Motor neuron (in vitro differentiated cells): ENCODE data around the gene ACBD4. TPM values are rescaled to one million over a fixed set of nuclear protein-coding genes. Genes with fewer than 3 reads are reported as not detected.

Experiments
- ATAC-seq, 8 experiments: fragments of 200-7000 bp; cut with Tn5 transposase; replicated peaks in 6 of 8; 2 replicates each; pipeline ENCODE4 v1.8.0; 2021; ENCODE audit warnings: mild to moderate bottlenecking in 8 of 8, moderate library complexity in 8 of 8
- H3K27ac ChIP-seq, 2 donors: fragments of 250-450 bp; sonication (Bioruptor Pico); 2 replicates each; pipeline ENCODE4 v1.9.0; 2021; ENCODE audit warnings: antibody characterized with exemption in 2 of 2, mild to moderate bottlenecking in 2 of 2, moderate library complexity in 1 of 2
- H3K4me1 ChIP-seq, 2 donors: fragments of 250-450 bp; sonication (Bioruptor Pico); replicated peaks in 1 of 2; 2 replicates each; pipeline ENCODE4 v1.6.1; 2021; ENCODE audit warnings: antibody characterized with exemption in 2 of 2, mild to moderate bottlenecking in 2 of 2, moderate library complexity in 1 of 2
- H3K4me3 ChIP-seq, 5 donors: fragments of 250-450 bp; sonication (Bioruptor Pico); 2 replicates each; pipeline ENCODE4 v1.9.0; 2021; ENCODE audit warnings: antibody characterized with exemption in 5 of 5, mild to moderate bottlenecking in 5 of 5, moderate library complexity in 4 of 5
- WGBS, 10 experiments: fragments of 450-650 bp; shearing (Covaris generic); methylation state at CpG; one replicate each; pipeline ENCODE4 v1.0.0; 2022; 5-methylcytosine and 5-hydroxymethylcytosine counted together
- in situ Hi-C, 9 experiments: fragments of 400-800 bp; cut with MboI; loops; one replicate each; pipeline ENCODE4 v1.15.0; 2021; ENCODE audit warnings: low sequenced_read_pairs in 9 of 9, low pct_unique_long_range_greater_than_20kb in 2 of 9; ENCODE audit not compliant: unreplicated experiment in 9 of 9
- total RNA-seq, 8 experiments: library from RNA; unstranded; fragments of 300-600 nt; gene quantifications; 2 replicates each; pipeline versions ENCODE4 v1.2.3 to v1.2.4, GENCODE V29; 2022

ACBD4 gene
- total RNA-seq, 8 experiments from 2014 or later = 1.5 to 16.1 (median 6.4) TPM

DNA sequence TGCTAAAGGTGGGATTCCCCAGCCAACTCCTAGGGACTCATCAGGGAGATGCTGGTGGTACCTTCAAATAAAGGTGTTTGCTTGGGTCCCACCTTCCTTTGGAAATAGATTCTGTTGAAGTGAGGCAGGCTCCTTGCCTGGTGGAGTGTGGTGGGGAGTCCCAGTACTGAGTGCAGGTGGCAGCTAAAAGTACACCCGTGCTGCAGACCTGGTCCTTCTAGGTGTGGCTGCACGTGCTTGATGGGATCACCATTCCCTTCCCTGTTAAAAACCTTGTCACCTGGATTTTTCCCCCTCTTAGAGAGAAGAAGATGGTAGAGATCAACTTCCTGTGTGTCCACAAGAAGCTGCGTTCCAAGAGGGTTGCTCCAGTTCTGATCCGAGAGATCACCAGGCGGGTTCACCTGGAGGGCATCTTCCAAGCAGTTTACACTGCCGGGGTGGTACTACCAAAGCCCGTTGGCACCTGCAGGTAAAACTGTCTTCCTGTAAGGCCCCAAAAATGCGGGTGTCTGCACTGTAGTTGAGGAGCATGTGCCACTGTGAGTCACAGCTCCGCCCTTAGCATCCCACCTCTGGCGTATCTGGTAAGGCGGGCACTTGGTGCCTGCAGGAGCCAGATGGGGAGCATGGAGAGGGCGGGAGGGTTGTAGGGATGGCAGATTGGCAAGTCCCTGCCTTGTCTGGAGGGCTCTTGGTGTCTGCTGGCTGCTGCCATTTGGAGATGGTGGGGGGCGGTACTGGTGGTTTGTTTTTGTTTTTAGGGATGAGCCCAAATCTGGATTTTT, 37.2 kb upstream of the ACBD4 start:
- WGBS, 10 experiments = 80 to 100% (median 100%) methylated on average over 1 to 4 of the region's 13 CpGs; no CpG with 5 or more reads in 5 of the 10 experiments
- no peak overlapping the region for H3K4me3 ChIP-seq
- no peaks in the 10 kb centered on the region for H3K4me1 ChIP-seq
- ATAC-seq = no peak
- no peak overlapping the region for H3K27ac ChIP-seq
- in situ Hi-C loops = no loop called here

DNA sequence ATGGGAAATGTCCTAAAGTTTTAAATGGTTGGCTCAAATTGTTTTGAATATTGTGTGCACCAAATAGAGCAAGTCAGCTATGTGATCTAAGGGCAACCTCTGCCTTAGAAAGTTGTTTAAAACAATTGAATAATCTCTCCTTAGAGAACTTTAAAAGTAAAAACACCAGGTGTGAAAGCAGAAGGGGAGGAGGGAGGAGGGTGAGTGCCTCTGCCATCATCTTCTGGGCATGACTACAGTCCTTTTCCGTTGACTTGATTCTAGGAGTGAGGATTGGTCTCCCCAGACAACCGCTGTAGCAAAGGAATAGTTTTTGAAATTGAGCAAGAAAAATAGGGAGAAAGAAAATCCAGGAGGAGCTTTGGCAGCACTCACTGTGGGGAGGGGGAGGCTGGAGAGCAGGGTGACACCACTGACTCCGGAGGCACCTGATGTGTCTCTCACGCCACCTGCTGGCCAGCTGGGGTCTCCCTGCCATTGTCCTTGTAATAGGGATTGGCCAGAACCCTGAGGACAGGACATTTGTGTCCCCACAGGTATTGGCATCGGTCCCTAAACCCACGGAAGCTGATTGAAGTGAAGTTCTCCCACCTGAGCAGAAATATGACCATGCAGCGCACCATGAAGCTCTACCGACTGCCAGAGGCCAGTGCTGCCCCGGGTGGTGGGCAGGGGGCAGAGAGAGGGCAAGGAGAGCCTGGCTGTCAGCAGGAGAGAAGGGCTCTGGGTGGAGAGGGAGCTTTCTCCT, 36.4 kb upstream of the ACBD4 start:
- Histone ChIP-seq H3K4me3 (no peak overlapping the region), H3K4me1 (no peaks in the 10 kb centered on the region), H3K27ac (no peak overlapping the region)
- WGBS, 10 experiments = 0 to 100% (median 46%) methylated on average over 1 to 7 of the region's 9 CpGs; no CpG with 5 or more reads in 4 of the 10 experiments
- in situ Hi-C loops = no loop called here
- ATAC-seq = peak; percentile 33 to 96 (median 87)

- WGBS, 10 experiments = 32 to 80% (median 72%) methylated on average over 1 to 5 of the region's 9 CpGs; no CpG with 5 or more reads in 4 of the 10 experiments
- in situ Hi-C loops = no loop called here
- H3K4me3 ChIP-seq = no peak overlapping the region
- H3K4me1 ChIP-seq = no peaks in the 10 kb centered on the region
- ATAC-seq = no peak
- H3K27ac ChIP-seq = no peak overlapping the region
Measured at GRCh38 chr17:45101546-45101882, 34.0 kb upstream of the ACBD4 start.

- peak in 3 of 8 experiments; percentile 76 to 79 (median 78) for ATAC-seq
- in situ Hi-C loops = no loop called here
- no peak overlapping the region for H3K4me3 ChIP-seq
- H3K27ac ChIP-seq = no peak overlapping the region
- H3K4me1 ChIP-seq = no peaks in the 10 kb centered on the region
- WGBS, 10 experiments = 33 to 100% (median 79%) methylated on average over 3 to 8 of the region's 12 CpGs; no CpG with 5 or more reads in 3 of the 10 experiments
Measured at GRCh38 chr17:45101883-45102811, 33.3 kb upstream of the ACBD4 start.

DNA sequence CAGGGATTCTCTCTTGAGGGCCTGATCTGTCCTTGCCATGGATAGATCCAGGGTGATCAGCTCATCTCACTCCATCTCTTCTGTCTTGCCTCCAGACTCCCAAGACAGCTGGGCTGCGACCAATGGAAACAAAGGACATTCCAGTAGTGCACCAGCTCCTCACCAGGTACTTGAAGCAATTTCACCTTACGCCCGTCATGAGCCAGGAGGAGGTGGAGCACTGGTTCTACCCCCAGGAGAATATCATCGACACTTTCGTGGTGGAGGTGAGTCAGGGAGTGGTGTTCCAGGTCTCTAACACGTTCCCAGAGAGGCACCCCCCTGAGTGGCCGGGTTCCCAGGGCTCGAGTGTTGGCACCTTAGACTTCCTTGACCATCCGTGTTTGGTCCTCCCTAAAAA, 32.6 kb upstream of the ACBD4 start:
- Histone ChIP-seq H3K4me1 (no peaks in the 10 kb centered on the region), H3K4me3 (no peak overlapping the region), H3K27ac (no peak overlapping the region)
- in situ Hi-C loops = no loop called here
- 86 to 100% (median 93%) methylated on average over 1 to 6 of the region's 9 CpGs; no CpG with 5 or more reads in 6 of the 10 experiments for WGBS, 10 experiments
- no peak for ATAC-seq

GRCh38 chr17:45103269-45103795, 32.2 kb upstream of the ACBD4 start:
- 73 to 100% (median 97%) methylated on average over 1 to 7 of the region's 9 CpGs; no CpG with 5 or more reads in 2 of the 10 experiments for WGBS, 10 experiments
- no peak overlapping the region for H3K27ac ChIP-seq
- ATAC-seq = no peak
- in situ Hi-C loops = no loop called here
- H3K4me1 ChIP-seq = no peaks in the 10 kb centered on the region
- H3K4me3 ChIP-seq = no peak overlapping the region

DNA sequence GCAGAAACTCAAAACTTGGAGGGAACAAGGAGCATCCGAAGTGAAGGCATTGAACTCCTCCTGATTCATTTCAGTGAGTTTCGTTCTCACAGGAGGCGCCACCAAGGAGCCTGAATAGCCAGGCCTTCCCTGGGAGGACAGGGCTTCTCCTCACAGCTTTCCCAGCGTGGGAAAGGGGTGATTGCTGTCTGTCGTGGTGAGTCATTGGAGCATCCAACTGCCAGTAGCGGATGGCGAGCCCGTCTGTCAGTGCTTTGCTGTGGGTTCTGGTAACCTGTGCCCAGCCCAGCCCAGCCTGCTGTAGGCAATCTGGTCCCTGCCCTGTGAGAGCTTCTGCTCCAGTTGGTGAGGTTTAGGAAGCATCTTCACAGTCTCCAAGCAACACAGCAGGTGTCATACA, 31.5 kb upstream of the ACBD4 start:
- in situ Hi-C loops = no loop called here
- Histone ChIP-seq H3K4me3 (no peak overlapping the region), H3K27ac (no peak overlapping the region), H3K4me1 (no peaks in the 10 kb centered on the region)
- no peak for ATAC-seq
- 0 to 100% (median 84%) methylated on average over 1 to 6 of the region's 8 CpGs; no CpG with 5 or more reads in 7 of the 10 experiments for WGBS, 10 experiments

DNA sequence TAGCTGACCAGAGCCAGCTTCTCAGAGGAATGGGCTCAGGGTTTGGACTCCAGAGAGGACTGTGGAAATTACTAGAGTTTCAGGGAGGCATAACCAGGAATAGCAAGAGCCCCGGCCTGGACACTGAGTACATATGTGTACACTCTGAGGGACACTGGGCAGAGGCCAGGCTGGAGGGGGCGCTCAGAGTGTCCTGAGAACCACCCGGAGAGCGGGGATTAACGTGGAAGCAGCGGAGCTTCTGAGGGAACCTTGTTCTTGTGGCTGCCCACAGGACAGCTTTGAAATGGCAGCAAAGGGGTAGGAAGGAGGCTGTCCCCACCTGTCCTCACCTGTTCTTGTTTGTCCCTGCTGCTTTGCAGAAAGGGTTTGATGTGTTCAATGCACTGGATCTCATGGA, 31.0 kb upstream of the ACBD4 start:
- no peak for ATAC-seq
- in situ Hi-C loops = no loop called here
- H3K4me3 ChIP-seq = no peak overlapping the region
- no peak overlapping the region for H3K27ac ChIP-seq
- WGBS, 10 experiments = 90 to 100% (median 91%) methylated on average over 2 to 4 of the region's 6 CpGs; no CpG with 5 or more reads in 7 of the 10 experiments
- no peaks in the 10 kb centered on the region for H3K4me1 ChIP-seq

GRCh38 chr17:45104907-45105624, 30.4 kb upstream of the ACBD4 start:
- no peaks in the 10 kb centered on the region for H3K4me1 ChIP-seq
- WGBS, 10 experiments = 77 to 93% (median 85%) methylated on average over 2 to 8 of the region's 17 CpGs; no CpG with 5 or more reads in 4 of the 10 experiments
- in situ Hi-C loops = no loop called here
- H3K27ac ChIP-seq = no peak overlapping the region
- ATAC-seq = peak in 2 of 8 experiments; percentile 6 to 13
- H3K4me3 ChIP-seq = no peak overlapping the region

GRCh38 chr17:45106096-45106495, 29.4 kb upstream of the ACBD4 start:
- peaks cover 0 to under 1% of the 10 kb centered on the region in 2 donors for H3K4me1 ChIP-seq
- no peak for ATAC-seq
- no peak overlapping the region for H3K27ac ChIP-seq
- WGBS, 10 experiments = 50 to 100% (median 85%) methylated on average over 1 to 2 of the region's 5 CpGs; no CpG with 5 or more reads in 6 of the 10 experiments
- H3K4me3 ChIP-seq = no peak overlapping the region
- in situ Hi-C loops = no loop called here

DNA sequence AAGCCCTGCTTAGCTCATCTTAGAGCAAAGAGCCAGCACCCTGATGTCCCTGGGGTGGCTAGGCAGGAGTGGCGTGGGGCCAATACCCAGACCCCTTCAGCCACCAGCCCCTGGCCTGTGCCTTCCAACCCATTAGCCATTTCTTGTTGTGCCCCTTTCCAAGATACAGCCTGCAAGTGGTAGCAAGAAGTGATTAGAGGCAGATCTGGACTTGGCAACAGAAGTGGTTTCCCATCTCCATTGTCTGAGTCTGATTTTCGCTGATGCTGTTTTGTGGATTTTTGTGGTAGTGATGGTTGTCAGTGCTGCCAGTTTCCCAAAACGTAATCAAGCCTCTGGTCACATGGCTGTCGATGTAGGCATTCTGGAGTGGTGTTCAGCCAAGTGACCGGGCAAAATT, 28.9 kb upstream of the ACBD4 start:
- Histone ChIP-seq H3K27ac (no peak overlapping the region), H3K4me1 (peaks cover 0 to 4% of the 10 kb centered on the region in 2 donors), H3K4me3 (no peak overlapping the region)
- 73 to 100% (median 85%) methylated on average over 1 to 4 of the region's 5 CpGs; no CpG with 5 or more reads in 3 of the 10 experiments for WGBS, 10 experiments
- ATAC-seq = no peak
- in situ Hi-C loops = no loop called here
